Glomerular endothelial cell (primary cell): ENCODE data around the gene ACACB. TPM values are rescaled to one million over a fixed set of nuclear protein-coding genes. Genes with fewer than 3 reads are reported as not detected.

Experiments used
- DNase-seq: peaks from one replicate; pipeline ENCODE4 v3.0.0-alpha.2; 2011; ENCODE audit warnings: low read depth, low spot score; ENCODE audit errors: extremely low read depth
- total RNA-seq: library from RNA; depleted of rRNA; stranded (reverse); fragments of >200 nt; gene quantifications from 2 replicates; pipeline ENCODE4 v1.2.3, GENCODE V29; 2015

Gene ACACB
- total RNA-seq, 1 donor from 2014 or later, result 6.0 TPM

GRCh38 chr12:109271418-109271817 lies 155.0 kb downstream of the ACACB start:
- no peak for DNase-seq

- no peak for DNase-seq
Observed at GRCh38 chr12:109273354-109273753, 157.0 kb downstream of the ACACB start.

DNA sequence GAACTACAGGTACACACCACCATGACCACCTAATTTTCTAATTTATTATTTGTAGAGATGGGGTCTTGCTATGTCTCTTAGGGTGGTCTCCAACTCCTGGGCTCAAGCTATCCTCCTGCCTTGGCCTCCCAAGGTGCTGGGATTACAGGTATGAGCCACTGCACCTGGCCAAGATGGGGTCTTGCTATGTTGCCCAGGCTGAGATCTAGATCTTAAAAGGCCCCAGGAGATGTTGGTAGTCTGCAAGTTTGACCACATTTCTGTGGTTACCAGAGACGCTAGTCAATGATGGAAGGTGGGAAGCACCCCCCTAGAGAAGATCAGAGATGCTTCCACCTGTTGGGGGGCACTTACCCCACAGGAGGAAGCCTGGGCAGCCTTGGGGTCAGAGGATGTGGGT lies 158.0 kb downstream of the ACACB start:
- no peak for DNase-seq

GRCh38 chr12:109275173-109275572 lies 158.8 kb downstream of the ACACB start:
- no peak for DNase-seq

DNA sequence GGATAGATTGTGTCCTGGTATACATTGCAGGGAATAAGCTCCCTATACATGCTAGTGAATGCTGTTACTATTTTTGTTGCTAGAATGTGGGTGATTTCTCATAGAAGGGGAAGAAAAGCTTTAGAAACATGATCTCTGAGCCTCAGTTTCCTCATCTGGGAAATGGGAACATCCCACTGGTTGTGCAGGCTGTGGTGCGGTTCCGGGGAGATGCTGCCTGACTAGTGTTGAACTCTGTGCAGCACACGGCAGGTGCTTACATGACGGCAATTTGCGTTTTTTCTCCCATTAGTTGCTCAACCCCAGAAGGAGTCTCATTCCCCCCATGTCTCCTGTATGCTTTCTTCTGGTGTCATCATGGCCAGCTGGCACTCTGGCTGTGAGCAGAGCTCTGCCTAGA lies 159.8 kb downstream of the ACACB start:
- DNase-seq, result no peak

GRCh38 chr12:109277255-109277898 lies 161.0 kb downstream of the ACACB start:
- DNase-seq, result no peak

- DNase-seq, result no peak
Observed at GRCh38 chr12:109277899-109278762, 161.7 kb downstream of the ACACB start.

- no peak for DNase-seq
Observed at GRCh38 chr12:109278912-109279311, 162.5 kb downstream of the ACACB start.

- no peak for DNase-seq
Observed at GRCh38 chr12:109279525-109279924, 163.1 kb downstream of the ACACB start.

- DNase-seq, result no peak
Observed at GRCh38 chr12:109281452-109281851, 165.1 kb downstream of the ACACB start.

GRCh38 chr12:109284392-109284791 lies 168.0 kb downstream of the ACACB start:
- no peak for DNase-seq

DNA sequence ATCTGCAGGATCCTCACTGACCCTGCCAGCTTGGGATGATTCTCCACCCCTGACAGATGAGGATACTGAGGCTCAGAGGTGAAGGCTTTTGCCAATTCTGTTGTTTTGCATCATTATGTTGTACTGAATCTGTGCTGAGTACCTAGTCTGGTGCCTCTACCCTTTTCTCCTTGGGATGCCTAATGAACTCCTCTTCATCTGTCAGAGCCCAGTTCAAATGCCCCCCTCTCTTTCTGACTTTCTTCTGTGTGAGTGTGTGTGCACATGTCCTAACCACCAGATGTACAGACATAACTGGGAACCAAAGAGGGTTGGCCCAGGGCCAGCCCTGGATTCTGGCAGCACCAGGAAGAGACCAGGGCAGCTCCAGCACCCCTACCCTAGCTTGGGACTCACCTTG lies 169.9 kb downstream of the ACACB start:
- no peak for DNase-seq

DNA sequence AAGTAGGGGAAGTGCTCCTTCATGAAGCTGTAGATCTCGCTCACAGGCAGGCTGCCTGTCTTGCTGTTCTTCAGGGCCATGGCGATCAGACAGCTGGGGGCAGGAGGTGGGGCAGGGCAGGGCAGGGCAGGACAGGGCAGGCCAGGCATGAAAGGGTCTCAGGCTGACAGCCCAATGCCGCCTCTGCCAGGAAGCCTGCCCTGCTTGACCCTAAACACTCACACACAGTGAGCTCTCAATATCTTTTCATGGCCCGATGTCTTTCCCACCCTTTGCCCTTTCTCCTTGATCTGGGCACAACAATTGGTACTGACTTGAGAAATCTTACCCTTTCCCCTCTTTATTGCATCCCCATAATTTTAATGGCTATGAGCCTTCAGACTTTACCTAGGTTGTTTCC lies 170.3 kb downstream of the ACACB start:
- DNase-seq, result no peak

DNA sequence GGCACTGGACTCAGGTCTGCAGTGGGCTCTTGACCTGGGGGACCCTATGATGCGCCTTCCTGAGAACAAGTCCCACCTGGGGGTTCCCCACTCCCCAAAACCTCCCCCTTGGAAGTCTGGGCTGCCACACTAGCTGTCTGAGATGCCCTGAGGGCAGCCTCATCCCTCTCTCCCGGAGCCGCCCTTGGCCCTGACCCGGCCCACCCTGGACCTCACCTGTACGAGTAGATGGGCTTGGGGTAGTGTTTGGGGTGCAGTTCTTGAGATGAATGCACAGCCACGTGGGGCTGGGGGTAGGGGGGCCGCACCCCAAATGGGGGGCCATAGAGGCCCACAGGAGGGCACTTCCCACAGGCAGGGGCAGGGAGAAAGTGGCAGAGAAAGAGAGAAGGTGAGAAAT lies 170.8 kb downstream of the ACACB start:
- DNase-seq, result no peak

- no peak for DNase-seq
Observed at GRCh38 chr12:109287811-109288469, 171.6 kb downstream of the ACACB start.

GRCh38 chr12:109288571-109288970 lies 172.2 kb downstream of the ACACB start:
- no peak for DNase-seq

- DNase-seq, result no peak
Observed at GRCh38 chr12:109289004-109289403, 172.6 kb downstream of the ACACB start.

DNA sequence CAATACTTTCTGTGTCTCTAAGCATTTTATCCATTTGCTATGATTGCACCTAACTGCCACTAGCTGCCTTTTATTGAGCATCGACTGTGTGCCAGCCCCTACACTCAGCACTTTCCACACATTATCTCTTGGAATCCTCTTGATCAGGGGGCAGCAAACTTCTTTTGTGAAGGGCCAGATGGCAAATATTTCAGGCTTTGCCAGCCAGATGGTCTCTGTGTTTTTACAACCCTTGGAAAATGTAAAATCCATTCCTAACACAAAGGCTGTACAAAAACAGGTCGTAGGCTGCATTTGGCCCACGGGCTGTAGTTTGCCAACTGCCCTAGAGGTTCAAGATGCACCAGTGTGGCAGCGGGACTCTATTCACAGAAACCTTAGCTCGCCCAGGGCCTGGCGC lies 173.2 kb downstream of the ACACB start:
- no peak for DNase-seq

DNA sequence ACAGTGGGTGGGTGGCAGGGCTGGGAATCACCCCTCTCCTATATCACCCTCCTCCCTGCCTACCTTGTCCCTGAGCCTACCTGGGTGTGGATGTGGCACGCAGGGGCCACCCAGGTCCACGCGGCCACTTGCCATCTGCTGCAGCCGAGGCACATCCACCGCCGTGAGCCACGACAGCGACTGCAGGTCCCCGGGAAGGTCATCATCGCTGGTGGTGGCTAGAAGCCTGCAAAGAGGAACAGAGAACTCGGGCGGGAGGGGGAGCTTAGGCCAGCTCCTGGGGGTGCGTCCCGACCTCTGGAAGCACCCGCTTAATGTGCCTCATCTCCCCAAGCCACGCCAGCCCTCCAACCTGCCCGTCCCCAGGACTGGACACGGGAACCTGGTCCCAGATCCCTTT lies 173.7 kb downstream of the ACACB start:
- DNase-seq, result no peak

DNA sequence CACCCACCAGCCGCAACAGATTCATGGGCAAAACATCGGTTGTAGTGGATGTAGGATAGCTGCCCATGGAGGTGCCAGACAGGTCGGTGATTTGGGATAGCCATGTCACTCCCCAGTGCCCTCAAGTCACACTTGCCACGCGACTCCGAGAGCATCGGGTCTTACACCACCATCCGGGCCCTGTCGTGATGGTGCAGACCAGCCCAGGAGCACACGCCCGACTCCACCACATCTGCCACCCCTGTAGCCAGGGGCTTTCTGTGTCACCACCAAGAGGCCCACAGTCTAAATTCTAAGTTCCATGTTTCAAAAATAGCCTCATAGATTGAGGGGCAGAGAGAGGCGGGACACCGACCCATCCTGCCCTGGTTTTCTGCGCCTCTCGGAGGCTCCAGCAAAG lies 174.7 kb downstream of the ACACB start:
- no peak for DNase-seq

- DNase-seq, result no peak
Observed at GRCh38 chr12:109291521-109292341, 175.3 kb downstream of the ACACB start.
